Inflammatory macrophage treated with lipopolysaccharide for 1 hour (primary cell): ENCODE data around the gene NUFIP1.
"Not testable (repeated sequence)": the region's sequence is repeated elsewhere in the genome, so short reads cannot be mapped to it uniquely, and the experiment has no call there.

Source experiments
- DNase-seq, 2 donors: peaks; one replicate each; pipeline ENCODE4 v3.0.0-alpha.2; 2020 to 2022

The NUFIP1 gene

DNA sequence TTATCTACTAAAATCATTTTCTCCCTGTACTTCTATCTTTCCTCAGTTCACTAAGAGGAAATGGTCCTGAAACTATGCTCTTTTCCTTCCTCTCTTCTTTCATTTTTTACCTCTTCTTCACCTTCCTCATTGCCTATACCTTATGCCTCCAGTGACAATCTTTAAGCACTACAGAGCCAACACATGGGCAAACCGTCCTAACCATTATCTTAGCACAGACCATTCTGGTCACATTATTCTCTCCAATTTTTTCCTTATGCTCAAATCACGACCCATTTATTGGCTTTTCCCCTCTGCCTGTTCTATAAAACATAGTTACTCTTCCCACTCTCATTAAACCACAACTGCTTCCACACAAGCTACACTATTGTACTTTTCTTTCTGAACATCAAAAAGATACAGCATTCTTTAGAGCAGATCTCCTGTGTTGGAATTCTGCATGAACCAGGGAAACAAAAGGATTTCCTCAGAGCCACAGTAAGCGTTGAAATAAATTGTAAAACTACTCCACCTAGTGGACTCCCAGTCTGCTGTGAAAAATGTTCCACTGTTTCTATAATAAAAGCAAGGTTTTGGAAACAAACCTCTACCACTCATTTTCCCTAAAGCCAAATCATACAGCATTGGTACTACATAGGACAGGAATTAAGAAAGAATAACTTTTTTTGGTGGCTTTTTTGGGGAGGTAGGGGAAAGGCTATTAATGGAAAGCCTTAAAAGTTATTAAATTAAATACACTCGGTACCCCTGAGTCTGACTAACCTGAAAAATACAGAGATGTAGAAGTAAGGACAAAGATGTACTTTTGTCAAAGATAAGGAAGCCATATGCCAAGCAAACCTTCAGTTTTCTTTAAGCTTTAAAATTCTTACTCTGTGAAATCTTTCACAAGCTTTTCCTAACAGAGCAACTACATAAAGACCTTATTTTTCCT is 19.5 kb downstream of the NUFIP1 start:
- peak; percentile 27 to 59 for DNase-seq

DNA sequence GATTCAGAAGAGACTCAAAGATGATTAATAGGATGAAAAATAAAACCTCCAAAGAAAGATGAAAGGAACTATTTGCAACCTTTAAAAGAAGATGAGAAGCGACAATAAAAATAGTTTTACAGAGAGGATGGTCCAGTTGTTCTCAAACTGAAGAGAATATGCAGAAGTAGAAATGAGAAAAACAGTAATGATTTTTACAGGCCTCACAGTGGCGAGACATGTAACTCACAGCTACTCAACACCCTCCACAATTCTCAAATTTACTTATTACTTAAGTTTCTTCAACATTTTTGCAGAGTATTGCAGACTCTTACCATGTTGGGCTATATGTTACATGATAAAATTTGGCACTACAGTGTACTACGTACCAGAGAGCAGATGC is 20.8 kb downstream of the NUFIP1 start:
- no peak for DNase-seq

GRCh38 chr13:44967704-44968433 is 21.4 kb downstream of the NUFIP1 start:
- DNase-seq: no peak

GRCh38 chr13:44961997-44962396 is 27.3 kb downstream of the NUFIP1 start:
- DNase-seq: no peak

DNA sequence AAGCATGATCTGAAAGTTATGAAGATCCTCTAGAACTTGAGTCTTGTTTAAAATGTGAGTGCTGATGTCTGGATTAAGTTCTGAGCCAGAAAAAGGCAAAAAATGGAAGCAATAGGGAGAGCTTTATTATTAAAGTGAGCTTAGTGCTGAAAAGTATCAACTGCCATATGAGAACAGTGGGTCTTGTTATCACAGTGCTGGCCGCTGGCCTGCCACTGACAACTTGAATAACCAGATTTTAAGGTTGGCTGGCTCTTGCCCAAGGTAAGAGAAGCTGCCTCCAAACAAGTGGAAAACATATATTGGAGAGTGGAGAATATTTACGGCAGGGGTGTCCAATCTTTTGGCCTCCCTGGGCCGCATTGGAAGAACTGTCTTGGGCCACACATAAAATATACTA is 33.9 kb downstream of the NUFIP1 start:
- no peak for DNase-seq

DNA sequence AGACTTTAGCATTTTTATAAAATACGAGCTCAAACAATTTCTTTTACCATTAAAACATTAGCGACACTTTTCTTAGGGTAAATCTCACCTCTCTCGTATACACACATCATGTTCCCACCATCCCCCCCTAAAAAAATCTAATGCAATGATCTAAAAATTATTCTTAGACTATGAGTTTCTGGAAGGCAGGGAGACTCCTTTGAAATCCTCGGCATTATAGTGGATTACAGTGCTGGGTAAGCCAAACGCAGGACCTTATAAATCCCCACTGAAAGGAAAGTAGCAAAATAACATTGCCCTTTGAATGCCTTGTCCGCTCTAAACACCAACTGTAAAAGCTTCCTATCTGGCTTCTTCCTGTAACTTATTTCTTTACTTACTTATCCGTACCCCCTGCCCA is 35.0 kb downstream of the NUFIP1 start:
- DNase-seq: no peak

- no peak for DNase-seq
Observed at GRCh38 chr13:44952671-44953070, 36.6 kb downstream of the NUFIP1 start.

DNA sequence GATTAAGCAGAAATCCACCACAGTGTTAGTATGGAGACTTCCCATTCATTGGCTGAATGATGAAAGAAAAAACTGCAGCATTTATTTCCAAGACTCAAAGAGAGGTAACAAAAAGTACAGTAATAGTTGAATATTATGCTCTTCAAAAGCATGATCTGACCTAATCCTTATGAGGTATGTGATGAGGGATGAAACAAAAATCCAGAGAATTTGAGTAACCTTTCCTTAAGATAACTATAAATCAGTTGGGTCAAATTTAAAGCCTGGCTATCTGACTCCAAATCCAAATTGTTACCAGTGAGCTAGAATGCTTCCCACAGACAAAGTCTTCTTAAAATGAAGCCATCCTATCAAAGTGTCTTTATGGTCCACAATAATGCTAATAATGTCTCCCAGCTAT is 38.1 kb downstream of the NUFIP1 start:
- DNase-seq: no peak

- not testable (repeated sequence) for DNase-seq
Observed at GRCh38 chr13:44943411-44943810, 45.9 kb downstream of the NUFIP1 start.

GRCh38 chr13:44938854-44939253 is 50.4 kb downstream of the NUFIP1 start:
- DNase-seq: no peak

- DNase-seq: no peak
Observed at GRCh38 chr13:44936246-44936645, 53.0 kb downstream of the NUFIP1 start.

GRCh38 chr13:44934724-44935123 is 54.5 kb downstream of the NUFIP1 start:
- peak; percentile 26 to 55 for DNase-seq

GRCh38 chr13:44932850-44933251 is 56.4 kb downstream of the NUFIP1 start:
- DNase-seq: peak; percentile 14 to 41

GRCh38 chr13:44932171-44932849 is 57.0 kb downstream of the NUFIP1 start:
- DNase-seq: no peak

GRCh38 chr13:44930963-44931623 is 58.2 kb downstream of the NUFIP1 start:
- no peak for DNase-seq

DNA sequence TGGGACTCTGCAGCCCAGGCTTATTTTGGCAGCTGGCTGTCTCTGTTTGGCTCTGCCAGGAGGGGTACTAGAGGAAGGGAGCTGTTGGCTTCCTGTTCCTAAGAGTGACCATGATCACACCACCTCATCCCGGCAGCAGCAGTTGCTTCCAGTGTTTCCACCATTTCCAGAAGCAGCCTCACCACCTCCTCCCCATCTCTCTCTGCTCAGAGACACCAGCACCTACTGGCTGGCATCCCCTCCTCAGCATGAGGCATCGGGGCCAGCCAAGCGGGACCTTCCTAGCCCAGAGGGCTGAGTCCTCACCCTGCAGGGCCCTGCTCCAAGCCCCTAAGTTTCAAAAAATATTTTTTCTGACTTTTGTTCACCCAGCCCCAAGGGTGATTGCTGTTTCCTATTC is 59.0 kb downstream of the NUFIP1 start:
- DNase-seq: no peak

- no peak for DNase-seq
Observed at GRCh38 chr13:44929692-44930091, 59.6 kb downstream of the NUFIP1 start.

- no peak for DNase-seq
Observed at GRCh38 chr13:44927968-44928367, 61.3 kb downstream of the NUFIP1 start.

GRCh38 chr13:44921931-44922758 is 67.1 kb downstream of the NUFIP1 start:
- peak in 1 of 2 donors; percentile 13 for DNase-seq

DNA sequence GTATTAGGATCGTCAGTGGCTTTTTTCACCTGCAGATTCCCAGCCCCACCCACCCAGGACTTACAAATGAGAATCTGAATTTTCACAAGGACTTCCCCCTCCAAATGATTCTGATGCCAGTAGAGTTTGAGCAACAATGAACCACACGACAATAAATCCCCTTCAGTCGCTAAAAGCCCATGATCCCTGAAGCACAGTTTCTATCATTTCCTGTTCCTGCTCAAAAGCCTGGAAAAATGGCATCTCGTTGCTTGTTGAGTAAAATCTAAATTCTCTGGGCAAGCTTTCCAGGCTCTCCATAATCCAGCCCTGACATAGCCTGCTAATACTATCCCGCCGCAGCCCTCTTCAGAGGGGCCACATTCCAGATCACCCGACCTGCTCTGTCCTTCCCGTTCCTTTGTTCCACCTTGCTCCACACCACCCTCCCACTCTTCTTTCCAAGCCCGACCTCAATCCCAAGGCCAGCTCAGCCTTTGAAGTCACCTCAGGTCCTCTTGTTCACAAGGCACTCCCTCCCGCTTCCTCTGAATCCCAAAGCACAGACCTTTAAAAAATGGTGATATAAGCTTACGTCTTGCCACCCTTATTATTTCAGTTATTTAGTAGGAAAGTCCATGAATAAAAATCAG is 67.9 kb downstream of the NUFIP1 start:
- DNase-seq: no peak

GRCh38 chr13:44920013-44920412 is 69.3 kb downstream of the NUFIP1 start:
- DNase-seq: no peak
